Endothelial cell of umbilical vein (primary cell): ENCODE measurements around the gene TANGO2. TPM values are rescaled to one million over a fixed set of nuclear protein-coding genes. Genes with fewer than 3 reads are reported as not detected.

Source experiments
- BruUV-seq: library from RNA; stranded (reverse); fragments of 400-500 nt; replicated peaks from 2 replicates; lab custom pipeline; 2021; lab: Mats Ljungman, UMichigan
- CTCF ChIA-PET: fragments of 300-600, 350-600 bp; sonication (Branson Sonifier 250); formaldehyde crosslinking; loops from one replicate; lab custom pipeline; 2021; ENCODE audit warnings: antibody characterized with exemption, inconsistent platforms; lab: Charles Lee
- POLR2A ChIA-PET: fragments of 300-600, 350-600 bp; sonication (Branson Sonifier 250); formaldehyde crosslinking; loops from one replicate; lab custom pipeline; 2021; ENCODE audit warnings: antibody characterized with exemption, inconsistent platforms; lab: Charles Lee
- DNase-seq: peaks from one replicate; pipeline ENCODE4 v3.0.0-alpha.2; 2011; ENCODE audit warnings: low read depth, low spot score
- FAIRE-seq: peaks from 2 replicates; lab custom pipeline; 2011; peaks lifted over from hg19 to GRCh38; lab: Jason Lieb, UNC
- H2AFZ ChIP-seq: 2 replicates; pipeline ENCODE4 v1.6.0; 2012; ENCODE audit warnings: low read depth, low read length, control low read depth, inconsistent platforms
- H3K27ac ChIP-seq: 2 replicates; pipeline ENCODE4 v1.5.1; 2011; ENCODE audit warnings: low read depth, mild to moderate bottlenecking, control low read depth, low read length, moderate library complexity; ENCODE audit not compliant: insufficient read depth
- H3K27me3 ChIP-seq, 2 experiments: 2 replicates each; pipeline versions ENCODE4 v1.6.0 to v1.6.1; 2011; ENCODE audit warnings: low read length in 2 of 2, mixed read lengths in 1 of 2; ENCODE audit not compliant: control insufficient read depth in 2 of 2, insufficient read depth in 2 of 2
- H3K36me3 ChIP-seq, 2 experiments: 2 replicates in 1 of 2; 3 replicates in 1 of 2; pipeline ENCODE4 v1.5.1; 2011; ENCODE audit warnings: low read length in 2 of 2, mild to moderate bottlenecking in 1 of 2, moderate library complexity in 1 of 2; ENCODE audit not compliant: control insufficient read depth in 2 of 2, insufficient read depth in 2 of 2; ENCODE audit errors: extremely low read depth in 1 of 2
- H3K4me1 ChIP-seq: 3 replicates; pipeline ENCODE4 v1.5.1; 2011; ENCODE audit warnings: mild to moderate bottlenecking, low read length; ENCODE audit not compliant: control insufficient read depth, insufficient read depth; ENCODE audit errors: extremely low read depth
- H3K4me2 ChIP-seq: 2 replicates; pipeline ENCODE4 v1.6.1; 2011; ENCODE audit warnings: low read length, control low read depth, mixed read lengths; ENCODE audit not compliant: insufficient read depth
- H3K4me3 ChIP-seq, 3 experiments: fragments of 200-600 bp in 1 of 3; sonication (generic), shearing (Covaris generic) in 1 of 3; replicated peaks in 1 of 3; 2 replicates each; pipeline ENCODE4 v1.5.1; 2011 to 2016; ENCODE audit warnings: control low read depth in 3 of 3, low read length in 3 of 3, mild to moderate bottlenecking in 2 of 3, inconsistent platforms in 1 of 3, low read depth in 1 of 3, moderate library complexity in 1 of 3; ENCODE audit not compliant: insufficient read depth in 1 of 3
- H3K79me2 ChIP-seq: 2 replicates; pipeline ENCODE4 v1.6.0; 2012; ENCODE audit warnings: low read length, inconsistent platforms; ENCODE audit not compliant: control insufficient read depth, insufficient read depth
- H3K9ac ChIP-seq: replicated peaks from 2 replicates; pipeline ENCODE3; 2011; ENCODE audit warnings: low read length, control low read depth; ENCODE audit not compliant: insufficient read depth; ENCODE audit errors: extremely low read depth
- H3K9me1 ChIP-seq: replicated peaks from 3 replicates; pipeline ENCODE4 v1.6.0; 2011; ENCODE audit warnings: mild to moderate bottlenecking, low read length; ENCODE audit not compliant: control insufficient read depth, insufficient read depth; ENCODE audit errors: extremely low read depth
- H3K9me3 ChIP-seq: replicated peaks from 2 replicates; pipeline ENCODE4 v1.5.1; 2012; ENCODE audit warnings: low read length, inconsistent platforms; ENCODE audit not compliant: control insufficient read depth, insufficient read depth
- H4K20me1 ChIP-seq: replicated peaks from 2 replicates; pipeline ENCODE3; 2011; ENCODE audit warnings: mild to moderate bottlenecking, low read length; ENCODE audit not compliant: control insufficient read depth, insufficient read depth; ENCODE audit errors: extremely low read depth
- CTCF ChIP-seq, 2 donors: IDR thresholded peaks; 1 replicate in 1 of 2; 2 replicates in 1 of 2; pipeline ENCODE4 v1.5.1; 2011; ENCODE audit warnings: low read length in 2 of 2, mild to moderate bottlenecking in 2 of 2, moderate library complexity in 2 of 2, control low read depth in 1 of 2, inconsistent platforms in 1 of 2, low read depth in 1 of 2; ENCODE audit not compliant: insufficient read depth in 1 of 2; ENCODE audit errors: extremely low read depth in 1 of 2
- EZH2 ChIP-seq: IDR thresholded peaks from 2 replicates; pipeline ENCODE4 v1.6.1; 2012; ENCODE audit warnings: borderline replicate concordance, low read depth, mild to moderate bottlenecking, moderate library complexity, low read length, inconsistent platforms; ENCODE audit not compliant: severe bottlenecking
- FOS ChIP-seq: IDR thresholded peaks from 2 replicates; pipeline ENCODE4 v1.6.1; 2011; ENCODE audit warnings: mild to moderate bottlenecking, low read length, moderate library complexity, borderline replicate concordance; ENCODE audit not compliant: insufficient read depth
- GATA2 ChIP-seq: IDR thresholded peaks from 2 replicates; pipeline ENCODE4 v1.7.0; 2011; ENCODE audit warnings: low read depth, mild to moderate bottlenecking, moderate library complexity, mixed read lengths, low read length; ENCODE audit not compliant: insufficient read length, insufficient read depth
- JUN ChIP-seq: IDR thresholded peaks from 2 replicates; pipeline ENCODE4 v1.6.1; 2011; ENCODE audit warnings: borderline replicate concordance, low read depth; ENCODE audit not compliant: insufficient read length, insufficient read depth
- MAX ChIP-seq: IDR thresholded peaks from 2 replicates; pipeline ENCODE4 v1.6.1; 2011; ENCODE audit not compliant: insufficient read depth, insufficient read length
- POLR2A ChIP-seq: IDR thresholded peaks from 2 replicates; pipeline ENCODE4 v1.6.1; 2012; ENCODE audit warnings: low read depth, mild to moderate bottlenecking, control low read depth, low read length
- POLR2AphosphoS5 ChIP-seq: IDR thresholded peaks from 2 replicates; pipeline ENCODE4 v1.6.1; 2012; ENCODE audit warnings: low read depth, mild to moderate bottlenecking, control low read depth, low read length, moderate library complexity; ENCODE audit not compliant: insufficient read depth
- dilution Hi-C: fragments of 300-500 bp; cut with MboI; formaldehyde crosslinking; loops from one replicate; pipeline ENCODE4 v1.15.0; 2019; ENCODE audit warnings: low sequenced_read_pairs; ENCODE audit not compliant: extremely low pct_ligation_motif_present
- intact Hi-C: fragments of 100-400 bp; cut with micrococcal nuclease; formaldehyde crosslinking; loops from one replicate; pipeline ENCODE4 v1.10.0; 2022
- polyA plus RNA-seq, 4 experiments: library from polyadenylated mRNA; depleted of rRNA in 3 of 4; stranded (reverse) in 3 of 4; unstranded in 1 of 4; fragments of >200 nt; gene quantifications; 2 replicates each; pipeline versions ENCODE4 v1.2.1 to v1.2.3, GENCODE V29; 2011 to 2012; ENCODE audit warnings: missing spikeins in 1 of 4
- total RNA-seq: library from RNA; stranded (reverse); gene quantifications from 2 replicates; pipeline ENCODE4 v1.2.3, GENCODE V29; 2021

Gene TANGO2
- total and polyA plus RNA-seq, 2 donors (not counting 3 experiments of a cell fraction or from before 2014, with no cell fraction given), result 40.0 to 49.3 TPM

- Histone ChIP-seq H3K9me1 (no peaks in the 10 kb centered on the region), H4K20me1 (no peaks in the 10 kb centered on the region), H3K4me3 (no peak overlapping the region), H2AFZ (no peak overlapping the region), H3K4me2 (no peak overlapping the region), H3K27ac (no peak overlapping the region), H3K9me3 (no peaks in the 10 kb centered on the region), H3K4me1 (no peaks in the 10 kb centered on the region), H3K27me3 (no peaks in the 10 kb centered on the region), H3K36me3 (peaks cover 0 to 16% of the 10 kb centered on the region in 2 experiments), H3K9ac (no peak overlapping the region), H3K79me2 (no peaks in the 10 kb centered on the region)
- BruUV-seq, result no TSS peak
- DNase-seq (no peak), FAIRE-seq (no peak)
- POLR2A ChIA-PET, result no interaction called here
- CTCF ChIA-PET, result interaction anchor here (2.0 kb wide), 1 partner anchor 27 kb away, joined by 4 read pairs; no protein-coding TSS in a partner anchor
- TF ChIP-seq EZH2 (no peak), GATA2 (no peak), JUN (no peak), CTCF (IDR thresholded peaks at IDR 0.05; ENCODE audit: extremely low read depth in 1 of 2, insufficient read depth in 1 of 2, low read depth in 1 of 2, low read length in 2 of 2) (no peak), POLR2AphosphoS5 (no peak), POLR2A (no peak), MAX (no peak), FOS (no peak)
- intact Hi-C loops, result no loop called here
- dilution Hi-C loops, result no loop called here
These were observed 14.6 kb downstream of the TANGO2 start for GRCh38 chr22:20035375-20036083.
